ENCODE measurements around the gene SNRPD2. TPM values are rescaled to one million over a fixed set of nuclear protein-coding genes. Genes with fewer than 3 reads are reported as not detected.

SNRPD2 gene
- total RNA-seq, 4 donors from 2014 or later: 117 to 159 (median 152) TPM

DNA sequence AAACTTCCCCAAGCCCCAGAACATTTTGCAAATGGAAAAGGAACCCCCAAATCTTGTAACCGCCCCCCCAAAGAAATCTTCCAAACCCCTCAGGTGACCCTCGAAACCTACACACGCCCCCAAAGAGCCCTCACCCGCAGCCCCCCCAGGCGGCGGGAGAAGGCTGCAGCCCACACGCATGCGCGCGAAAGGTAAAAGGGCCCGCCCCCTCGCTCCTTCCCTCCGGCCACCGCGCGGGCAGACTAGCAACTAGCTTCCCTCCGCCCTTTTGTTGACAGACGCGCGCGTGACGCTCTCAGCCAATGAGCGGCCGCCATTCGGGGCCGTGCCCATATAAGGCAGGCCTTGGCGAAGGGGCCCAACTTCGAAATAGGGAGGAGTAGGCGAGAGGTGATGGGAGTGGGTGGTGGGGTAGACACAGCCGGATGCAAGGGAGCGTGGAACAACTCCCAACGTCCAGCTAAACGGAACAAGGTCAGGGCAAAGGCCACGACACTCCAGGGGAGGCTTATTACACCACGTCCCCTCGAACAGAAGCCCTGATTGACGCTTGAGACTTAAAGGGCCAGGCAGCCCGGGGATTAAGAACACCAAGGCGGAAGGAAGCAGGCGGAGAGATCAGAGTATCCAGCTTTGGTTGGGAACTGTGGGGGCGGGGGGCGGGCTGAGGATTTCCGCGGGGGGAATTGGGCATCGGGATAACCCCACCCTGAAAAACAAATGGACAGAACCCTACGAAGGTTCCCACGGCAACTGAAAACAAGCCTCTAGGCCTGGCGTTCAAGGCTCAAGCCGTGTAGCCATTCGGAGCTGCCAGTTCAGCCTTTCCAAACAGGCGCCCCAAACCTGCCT is 25.6 kb upstream of the SNRPD2 start:
- no peak for TF ChIP-seq CTCF (IDR thresholded peaks at IDR 0.05; ENCODE audit: low read depth)

DNA sequence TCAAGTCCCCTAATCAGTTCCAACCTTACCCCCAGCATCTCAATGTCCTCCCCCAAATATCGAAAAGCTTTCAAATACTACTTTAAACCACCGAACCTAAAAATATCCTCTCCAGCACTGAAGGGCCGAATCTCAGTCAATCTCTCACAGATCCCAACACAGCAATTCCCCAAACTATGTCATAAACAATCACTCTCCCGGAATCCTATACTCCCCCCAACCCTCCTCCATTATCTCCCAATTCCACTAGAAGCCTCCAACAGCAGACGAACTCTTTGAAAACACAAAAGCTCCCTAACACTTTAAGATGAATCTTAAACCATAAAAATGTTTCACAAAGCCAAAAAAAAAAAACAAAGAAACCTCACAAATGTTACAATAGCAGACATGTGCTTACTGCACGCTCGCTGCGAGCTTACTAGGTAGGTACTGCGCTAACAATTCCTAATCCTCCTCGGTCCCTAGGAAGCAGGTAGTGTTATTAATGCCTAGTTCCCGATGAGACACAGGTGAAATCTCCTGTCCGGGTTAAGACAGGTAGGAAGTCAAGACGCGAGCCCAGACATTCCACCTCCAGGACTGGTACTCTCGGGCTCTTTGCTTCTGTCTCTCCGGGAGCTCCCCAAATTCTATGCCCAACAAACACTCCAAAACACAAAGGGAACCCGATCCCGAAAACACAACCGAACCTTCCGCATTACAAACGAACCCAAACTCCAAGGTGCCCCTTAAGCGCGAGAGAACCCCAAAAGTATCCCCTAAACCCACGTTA is 24.8 kb upstream of the SNRPD2 start:
- no peak for TF ChIP-seq CTCF (IDR thresholded peaks at IDR 0.05; ENCODE audit: low read depth)

DNA sequence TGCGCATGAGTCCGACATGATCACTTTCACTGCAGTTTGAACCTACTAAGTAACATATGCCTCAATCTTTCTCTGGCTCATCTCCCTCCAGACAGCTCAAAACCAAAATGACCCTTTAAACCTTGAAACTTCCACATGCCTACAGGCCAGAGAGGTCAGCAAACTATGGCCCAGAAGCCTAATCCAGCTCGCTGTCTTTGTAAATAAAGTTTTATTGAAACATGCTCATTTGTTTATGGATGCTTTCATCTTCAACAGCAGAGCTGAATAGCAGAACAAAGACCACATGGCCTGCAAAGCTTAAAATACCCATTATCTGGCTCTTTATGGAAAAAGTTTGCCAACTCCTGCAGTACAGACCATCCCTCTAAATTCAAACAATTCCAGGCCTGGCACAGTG is 23.4 kb upstream of the SNRPD2 start:
- TF ChIP-seq CTCF (IDR thresholded peaks at IDR 0.05; ENCODE audit: low read depth): no peak

DNA sequence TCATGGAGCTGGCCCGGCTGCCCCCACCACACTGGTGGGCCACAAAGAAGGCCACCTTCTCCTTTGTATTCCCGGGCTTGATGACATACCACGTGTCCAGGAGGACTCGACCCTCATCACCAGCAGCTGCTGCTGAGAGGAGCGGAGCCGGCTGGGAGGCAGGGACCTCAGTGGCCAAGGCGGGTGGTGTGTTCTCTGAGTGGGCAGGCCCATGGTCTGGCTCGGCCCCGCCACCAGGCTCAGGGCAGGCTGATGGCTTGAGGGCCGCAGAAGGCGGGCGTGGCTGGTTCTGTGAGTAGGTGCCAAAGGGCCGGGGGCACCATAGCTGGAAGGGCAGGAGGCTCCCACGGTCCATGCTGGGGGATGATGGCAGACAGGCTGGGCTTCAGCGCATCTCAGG is 21.4 kb upstream of the SNRPD2 start:
- TF ChIP-seq CTCF (IDR thresholded peaks at IDR 0.05; ENCODE audit: low read depth): no peak

GRCh38 chr19:45712699-45713067 is 20.9 kb upstream of the SNRPD2 start:
- TF ChIP-seq CTCF (IDR thresholded peaks at IDR 0.05; ENCODE audit: low read depth): no peak

DNA sequence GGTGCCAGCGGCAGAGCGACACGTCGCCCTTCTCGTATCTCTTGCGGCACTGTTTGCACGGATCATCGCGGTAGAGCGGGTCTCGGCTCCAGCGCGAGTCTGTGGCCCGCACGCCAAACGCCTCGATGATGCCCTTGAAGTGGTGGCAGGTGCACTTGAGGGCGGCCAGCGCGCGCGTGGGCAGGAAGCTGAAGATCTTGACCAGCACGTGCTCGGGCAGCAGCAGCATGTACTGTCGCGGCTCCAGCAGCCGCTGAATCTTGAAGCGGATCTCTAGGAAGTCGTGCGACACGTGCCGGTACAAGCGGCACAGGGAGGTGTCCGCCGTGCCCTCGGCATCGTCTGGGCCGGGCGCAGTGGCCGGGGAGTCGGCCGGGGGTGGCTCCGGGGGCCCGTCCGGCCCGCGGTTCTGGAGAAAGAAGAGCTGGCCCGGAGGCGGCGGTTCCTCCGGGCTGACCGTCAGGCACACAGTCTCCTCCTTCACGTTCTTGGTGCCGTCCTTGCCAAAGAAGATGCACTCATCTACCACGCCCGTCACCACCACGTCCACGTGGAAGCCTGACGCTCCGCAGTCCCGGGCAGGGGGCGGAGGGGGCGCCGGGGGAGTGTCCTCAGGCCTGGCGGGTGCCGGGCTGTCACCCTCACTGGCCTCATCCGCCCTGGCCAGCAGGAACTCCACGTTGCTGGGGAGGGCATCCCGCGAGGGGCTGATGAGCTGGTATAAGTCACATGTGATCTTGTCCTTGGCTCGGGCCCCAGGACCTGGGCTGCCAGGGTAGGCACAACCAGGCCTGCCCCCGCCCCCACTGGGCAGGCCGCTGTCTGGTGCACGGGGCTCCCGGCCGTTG is 20.3 kb upstream of the SNRPD2 start:
- no peak for TF ChIP-seq CTCF (IDR thresholded peaks at IDR 0.05; ENCODE audit: low read depth)

Measured in subcutaneous adipose tissue (tissue), 4 donors.